ENCODE results near the gene NDC80.

- TF ChIP-seq CTCF (IDR thresholded peaks at IDR 0.05) (no peak), EP300 (IDR thresholded peaks at IDR 0.05) (no peak)
These were observed 83.5 kb downstream of the NDC80 start for GRCh38 chr18:2654928-2655177.

Data from suprapubic skin (tissue), 3 donors.